T-helper 9 cell (primary cell): ENCODE results near the gene ESYT2.

Source experiments
- DNase-seq: peaks from one replicate; pipeline ENCODE4 v3.0.0-alpha.2; 2020

Gene ESYT2

DNA sequence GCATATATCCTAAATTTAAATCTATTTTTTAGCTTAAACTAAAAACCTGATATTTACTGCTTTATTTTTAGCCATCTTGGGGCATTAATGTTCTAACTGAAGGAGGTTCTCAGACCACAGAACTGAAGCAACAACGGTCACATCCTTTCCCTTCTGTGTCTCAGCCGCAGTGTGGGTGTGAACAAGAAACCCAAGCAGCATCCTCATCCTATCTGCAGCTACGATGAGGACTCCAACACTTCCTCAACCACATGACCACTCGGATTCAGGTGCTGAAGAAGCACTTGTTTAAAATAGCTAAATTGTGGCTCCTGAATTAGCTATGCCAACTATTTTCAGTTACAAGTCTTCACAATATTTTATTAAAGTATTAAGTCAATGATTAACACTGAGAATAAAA lies 5.3 kb downstream of the ESYT2 start:
- peak; percentile 50 for DNase-seq

DNA sequence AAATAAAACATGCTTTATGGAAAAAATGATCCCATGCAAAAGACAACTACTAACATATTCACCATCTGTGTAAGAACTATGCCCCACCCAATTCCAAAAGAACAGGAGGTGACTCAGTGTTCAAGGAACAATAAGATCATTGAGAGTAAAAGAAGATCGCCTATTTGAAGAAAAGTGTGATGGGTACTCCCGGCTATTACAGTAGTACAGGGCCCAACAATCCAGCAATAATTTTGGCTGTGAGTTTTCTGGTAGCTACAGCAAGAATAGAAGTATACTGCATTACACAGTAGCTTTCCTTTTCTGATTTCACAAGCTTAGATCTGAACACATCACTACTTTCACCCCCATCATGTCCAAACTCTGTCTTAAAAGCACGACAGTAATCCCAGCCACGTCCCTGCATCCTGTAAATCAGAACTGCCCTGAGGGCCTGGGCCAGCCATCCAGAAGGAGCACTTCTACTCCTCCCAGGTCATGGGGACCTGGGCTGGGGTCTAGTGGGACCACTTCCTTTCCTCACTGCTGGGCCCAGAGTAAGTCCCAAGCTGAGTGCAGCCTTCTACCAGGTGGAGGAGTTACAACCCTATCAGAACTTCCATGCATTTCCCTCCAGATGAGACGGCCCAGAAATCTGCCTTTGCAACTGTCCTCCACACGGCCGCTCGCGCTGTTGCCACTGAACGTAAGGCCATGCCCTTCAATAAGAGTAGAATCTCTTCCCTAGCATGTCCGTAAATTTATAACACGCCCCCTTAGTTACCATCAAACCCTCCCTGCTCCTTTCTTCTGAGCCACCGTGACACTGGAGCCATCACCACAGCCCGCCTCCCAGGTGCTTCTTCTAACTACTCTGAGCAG lies 7.9 kb downstream of the ESYT2 start:
- DNase-seq: no peak

DNA sequence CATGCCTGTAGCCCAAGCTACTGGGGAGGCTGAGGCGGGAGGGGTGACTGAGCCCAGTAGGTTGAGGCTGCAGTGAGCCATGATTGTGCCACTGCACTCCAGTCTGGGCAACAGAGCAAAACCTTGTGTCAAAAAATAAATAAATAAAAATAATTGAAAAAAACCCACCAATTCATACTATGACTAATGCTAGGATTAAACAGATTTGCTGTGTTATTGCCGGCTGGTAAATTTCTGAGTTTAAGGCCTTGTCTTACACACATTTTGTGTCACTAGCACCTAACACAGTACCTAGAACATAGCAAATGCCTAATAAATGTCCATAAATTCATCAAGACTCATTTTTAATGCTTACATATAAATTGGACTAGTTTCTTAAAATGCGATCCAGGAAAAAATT lies 8.7 kb downstream of the ESYT2 start:
- DNase-seq: no peak

DNA sequence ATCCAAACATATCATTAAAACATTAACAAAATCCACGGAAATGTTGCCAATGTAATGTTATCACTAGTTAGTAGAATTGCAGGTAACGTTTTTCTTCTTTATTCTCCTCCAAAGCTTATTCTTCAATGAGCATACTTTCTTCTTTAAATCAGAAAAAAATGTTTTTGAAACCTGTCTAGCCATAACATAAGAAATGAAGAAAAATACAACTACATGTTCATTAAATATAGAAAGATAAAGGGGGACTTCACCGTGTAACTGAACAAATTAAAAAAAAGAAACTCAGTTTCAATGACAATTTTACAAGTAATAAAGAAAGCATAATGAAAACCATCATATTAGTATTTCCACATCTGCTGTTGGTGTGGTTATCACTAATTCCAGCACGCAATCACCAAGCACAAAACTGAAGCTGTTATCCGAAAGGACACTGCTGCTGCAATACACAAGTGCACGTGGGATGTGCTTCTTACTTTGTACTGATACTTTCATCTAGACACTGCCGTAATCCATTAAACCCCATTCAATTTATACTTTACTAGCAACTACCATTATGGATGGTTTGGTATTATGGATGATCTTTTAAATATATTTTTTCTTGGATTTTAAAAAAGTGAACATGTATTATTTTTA lies 9.6 kb downstream of the ESYT2 start:
- DNase-seq: no peak

DNA sequence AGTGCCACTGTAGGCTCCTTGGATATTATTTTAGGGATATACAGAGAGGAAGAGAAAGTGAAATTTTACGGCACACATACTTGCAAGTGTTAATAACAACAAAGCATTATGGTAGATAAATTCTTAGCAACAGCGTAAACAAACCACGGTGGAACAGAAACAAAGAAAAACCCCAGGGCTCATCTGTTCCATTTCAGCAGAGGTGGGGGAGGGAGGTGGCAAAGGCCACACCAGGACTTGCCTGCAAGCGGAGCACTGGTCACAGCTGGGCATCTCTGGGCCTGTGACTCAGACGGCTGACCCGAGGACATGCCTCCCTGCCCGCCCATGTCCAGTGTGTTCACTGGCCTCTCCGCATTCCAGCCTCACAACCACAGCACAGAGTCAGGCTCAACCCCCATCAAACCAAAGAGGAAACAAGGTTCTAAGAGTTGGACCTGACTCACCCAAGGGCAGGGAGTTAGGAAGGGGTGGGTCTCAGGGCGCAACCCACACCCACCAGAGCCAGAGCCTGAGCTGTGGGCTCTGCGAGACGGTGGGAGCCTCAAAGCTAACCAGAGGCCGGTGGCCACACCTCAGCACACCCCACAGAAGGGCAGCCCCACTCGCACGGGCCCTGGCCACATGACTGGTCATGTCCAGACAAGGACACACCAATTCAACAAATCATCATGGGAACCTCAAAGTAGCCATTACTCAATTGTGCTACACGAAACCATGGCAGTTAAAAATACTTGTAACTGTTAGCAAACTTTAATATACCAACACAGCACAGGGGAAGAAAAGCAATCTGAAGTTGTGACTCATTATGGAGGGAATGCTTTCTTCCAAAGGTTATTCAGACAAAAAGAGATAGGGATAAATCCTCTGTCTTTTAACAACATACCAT lies 10.7 kb downstream of the ESYT2 start:
- DNase-seq: peak; percentile 59

DNA sequence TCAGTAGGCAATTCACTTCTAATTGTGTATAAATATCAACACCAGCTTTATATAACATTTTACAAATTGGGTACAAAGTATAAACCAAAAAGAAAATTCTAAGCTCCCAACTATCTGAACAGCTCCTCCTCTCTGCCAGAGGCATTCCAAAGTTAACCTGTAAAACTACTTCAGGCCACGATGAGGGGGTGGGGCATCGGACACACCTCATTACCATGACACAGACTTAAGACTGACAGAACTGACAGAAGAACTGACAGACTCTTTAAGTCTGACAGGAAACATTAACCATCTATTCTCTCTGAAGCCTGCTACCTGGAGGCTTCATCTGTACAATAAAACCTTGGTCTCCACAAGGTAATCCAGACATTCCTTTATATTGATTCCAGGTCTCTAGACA lies 12.3 kb downstream of the ESYT2 start:
- DNase-seq: no peak

DNA sequence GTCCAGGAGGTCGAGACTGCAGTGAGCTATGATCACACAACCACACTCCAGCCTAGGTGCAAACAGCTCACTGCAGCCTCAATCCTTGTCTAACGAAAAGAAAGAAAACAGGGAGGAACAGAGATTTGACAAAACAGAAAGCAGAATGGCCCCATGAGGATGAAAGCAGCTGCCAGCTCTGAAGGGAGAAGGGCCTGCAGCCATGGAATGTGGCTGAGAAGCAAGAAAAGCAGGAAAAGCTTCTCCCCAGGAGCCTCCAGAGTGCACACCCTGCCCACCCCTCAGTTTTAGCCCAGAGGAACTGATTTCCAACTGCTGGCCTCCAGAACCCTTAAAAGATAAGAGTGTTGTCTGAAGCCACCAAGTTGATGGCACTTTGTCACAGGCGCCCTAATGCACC lies 13.0 kb downstream of the ESYT2 start:
- no peak for DNase-seq

DNA sequence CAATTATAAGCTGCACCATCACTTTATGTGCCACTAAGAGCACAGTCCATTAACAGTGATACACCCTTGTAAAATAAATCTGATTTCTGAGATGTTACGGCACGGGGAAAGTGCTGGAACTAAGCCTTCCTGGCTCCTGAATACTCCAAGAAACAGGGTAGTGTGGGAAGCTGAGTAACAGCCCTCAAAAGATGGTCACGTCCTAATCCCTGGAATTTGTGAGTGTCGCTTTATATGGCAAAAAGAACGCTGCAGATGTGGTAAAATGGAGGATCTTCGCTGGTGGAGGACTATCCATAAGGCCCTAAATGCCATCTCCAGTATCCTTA lies 13.5 kb downstream of the ESYT2 start:
- no peak for DNase-seq

DNA sequence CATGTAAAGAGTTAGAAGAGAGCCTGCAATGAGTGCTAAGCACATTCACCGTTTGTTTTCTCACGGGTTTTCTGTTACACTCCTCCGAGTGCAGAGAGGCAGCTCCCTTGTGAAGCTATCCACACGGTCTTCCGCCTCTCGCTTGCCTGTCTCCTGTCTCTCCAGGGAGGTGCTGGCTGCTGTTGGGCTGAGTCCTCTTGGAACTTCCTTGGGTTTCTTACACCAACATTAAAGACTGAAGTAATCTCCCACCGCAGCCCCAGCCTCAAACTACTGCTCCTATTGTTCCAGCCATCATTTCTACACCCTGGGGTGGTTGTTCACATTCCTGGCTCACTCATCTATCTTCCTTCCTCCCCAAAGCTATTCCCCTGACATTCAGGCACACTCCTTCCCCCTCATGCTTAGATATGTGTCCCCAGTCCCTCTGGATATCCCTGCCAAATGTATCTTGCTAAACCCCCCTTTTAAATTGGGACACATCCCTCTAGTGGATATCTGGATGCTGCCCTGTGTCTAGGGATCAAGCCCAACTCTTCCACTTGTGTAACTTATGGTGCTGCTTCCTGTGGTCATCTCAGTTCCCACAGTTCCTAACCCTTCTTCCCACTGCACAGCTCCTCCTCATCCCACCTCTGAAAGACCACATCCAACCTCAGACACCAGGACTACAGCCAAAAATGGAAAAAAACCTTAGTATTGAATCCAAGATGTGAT lies 14.1 kb downstream of the ESYT2 start:
- DNase-seq: no peak

DNA sequence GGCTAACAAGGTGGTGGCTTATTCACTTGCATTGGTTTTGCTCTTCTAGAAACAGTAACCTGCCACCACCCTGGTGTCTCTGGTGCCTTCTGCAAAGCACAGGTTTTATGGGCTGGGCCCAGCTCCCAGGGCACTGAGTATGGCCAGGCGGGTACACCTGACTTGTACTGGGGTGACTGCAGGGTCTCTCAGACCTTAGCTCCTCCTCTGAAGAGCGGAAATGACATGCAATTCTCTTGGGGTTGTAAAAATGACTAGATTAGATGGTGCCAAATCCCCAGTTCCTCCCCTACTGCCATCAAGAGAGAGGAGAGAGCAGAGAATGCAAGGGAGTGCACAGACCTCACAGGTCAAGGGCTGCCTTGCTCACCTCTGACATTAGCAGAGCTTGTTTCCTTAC lies 14.7 kb downstream of the ESYT2 start:
- DNase-seq: peak; percentile 34

DNA sequence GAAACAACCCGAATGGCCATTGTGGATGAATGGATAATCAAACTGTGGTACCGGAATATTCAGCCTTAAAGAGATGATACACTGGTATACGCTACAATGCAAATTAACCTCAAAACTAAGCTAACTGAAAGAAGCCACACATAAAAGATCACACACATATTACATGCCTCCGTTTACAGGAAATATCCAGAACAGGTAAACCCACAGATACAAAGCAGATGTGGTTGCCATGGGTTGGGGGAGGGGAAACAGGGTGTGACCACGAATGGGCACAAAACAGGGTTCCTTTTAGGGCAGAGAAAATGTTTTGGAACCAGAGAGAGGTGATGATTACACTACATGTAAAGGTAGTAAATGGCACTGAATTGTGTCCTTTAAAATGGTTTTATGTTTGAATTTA lies 16.6 kb downstream of the ESYT2 start:
- DNase-seq: peak; percentile 57

DNA sequence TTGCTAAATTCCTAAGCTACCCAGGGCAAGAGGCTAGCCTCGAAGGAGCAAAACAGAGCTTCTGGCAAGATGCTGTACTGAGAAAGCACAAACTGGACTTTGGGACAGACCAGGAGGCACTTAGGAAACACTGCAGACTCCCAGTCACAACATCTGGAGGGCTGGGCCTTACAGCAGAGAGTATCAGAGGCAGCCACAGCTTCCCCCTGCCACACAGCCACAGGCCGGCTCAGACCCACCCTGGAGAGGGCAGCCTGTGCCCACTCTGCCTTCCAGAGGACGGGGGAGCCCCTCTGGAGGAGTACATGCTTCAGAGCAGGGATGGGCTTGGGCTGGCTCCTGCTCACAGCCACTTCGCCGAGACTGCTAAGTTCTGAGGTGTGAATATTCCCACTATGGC lies 17.4 kb downstream of the ESYT2 start:
- DNase-seq: no peak

DNA sequence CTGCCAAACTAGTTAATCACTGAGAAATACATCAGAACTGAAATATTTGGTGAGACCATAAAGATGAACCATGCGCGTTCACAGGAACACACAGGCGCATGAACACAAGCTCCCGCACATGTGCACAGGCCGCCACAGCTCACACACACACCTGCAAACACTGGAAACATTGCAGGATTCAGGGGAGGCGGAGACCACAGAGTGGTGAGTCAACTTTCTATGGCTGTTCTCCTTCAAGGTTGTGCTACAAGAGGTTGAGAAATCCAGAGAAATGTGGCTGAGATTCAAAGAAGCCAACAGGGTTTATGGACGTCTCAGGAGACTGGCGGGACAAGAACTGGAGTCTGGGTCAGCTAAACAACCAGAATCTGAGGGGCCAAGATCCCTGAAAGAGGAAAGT lies 17.8 kb downstream of the ESYT2 start:
- no peak for DNase-seq

DNA sequence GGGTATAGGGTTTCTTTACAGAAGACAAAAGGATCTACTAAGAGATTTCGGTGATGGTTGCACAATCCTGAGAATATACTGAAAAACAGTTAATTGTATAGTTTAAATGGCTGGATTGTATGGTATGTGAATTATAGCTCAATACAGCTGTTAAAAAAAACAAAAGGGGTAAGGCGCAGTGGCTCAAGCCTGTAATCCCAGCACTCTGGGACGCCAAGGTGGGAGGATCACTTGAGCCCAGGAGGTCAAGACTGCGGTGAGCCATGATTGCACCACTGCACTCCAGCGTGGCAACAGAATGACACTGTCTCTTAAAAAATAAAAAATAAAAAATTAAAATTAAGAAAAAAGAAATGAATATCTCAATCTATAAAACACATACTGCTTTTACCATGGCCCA lies 18.5 kb downstream of the ESYT2 start:
- no peak for DNase-seq

DNA sequence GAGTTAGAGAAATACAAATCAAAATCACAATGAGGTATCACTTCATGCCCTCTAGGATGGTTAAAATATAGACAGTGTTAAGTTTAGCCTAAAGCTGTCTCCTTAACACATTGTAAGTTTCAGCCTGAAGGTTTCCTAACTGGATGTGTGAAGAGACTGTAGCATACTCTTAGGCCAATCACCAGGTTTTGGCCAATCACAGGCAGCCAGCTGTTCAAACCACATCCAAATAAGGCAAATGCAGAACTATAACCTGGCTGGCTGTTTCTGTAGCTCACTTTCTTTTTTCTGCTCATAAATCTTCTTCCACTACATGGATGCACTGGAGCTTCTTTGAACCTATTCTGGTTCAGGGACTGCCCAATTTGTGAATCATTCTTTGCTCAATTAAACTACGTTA lies 19.7 kb downstream of the ESYT2 start:
- DNase-seq: no peak

DNA sequence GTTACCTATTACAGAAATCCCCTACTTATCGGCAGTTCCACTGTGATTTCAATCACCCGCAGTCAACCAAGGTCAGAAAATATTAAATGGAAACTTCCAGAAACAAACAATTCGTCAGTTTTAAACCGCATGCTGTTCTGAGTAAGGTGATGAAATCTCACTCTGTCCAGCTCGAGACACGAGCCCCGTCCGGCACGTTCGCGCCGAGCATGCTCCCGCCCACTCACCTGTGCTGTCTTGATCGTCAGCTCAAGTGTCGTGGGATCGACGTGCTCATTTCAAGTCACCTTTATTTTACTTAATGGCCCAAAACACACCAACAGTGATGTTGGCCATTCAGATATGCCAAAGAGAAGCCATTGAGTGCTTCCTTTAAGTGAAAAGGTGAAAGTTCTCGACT lies 21.2 kb downstream of the ESYT2 start:
- no peak for DNase-seq

DNA sequence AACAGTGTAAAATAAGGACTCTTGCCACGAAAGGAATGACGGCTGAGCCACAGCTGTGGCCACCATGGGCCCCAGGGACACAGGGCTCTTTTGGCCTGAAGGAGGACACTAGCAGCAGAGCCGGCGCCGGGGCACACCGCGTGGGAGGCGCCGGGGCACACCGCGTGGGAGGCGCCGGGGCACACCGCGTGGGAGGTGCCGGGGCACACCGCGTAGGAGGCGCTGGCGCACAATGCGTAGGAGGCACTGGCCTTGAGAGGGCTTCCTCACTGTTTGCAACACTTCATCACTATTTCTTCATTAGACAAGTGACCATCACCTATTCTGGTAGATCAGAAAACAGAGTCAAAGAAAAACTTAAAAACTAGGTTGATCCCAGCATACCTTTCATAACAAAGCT lies 23.4 kb downstream of the ESYT2 start:
- DNase-seq: no peak

DNA sequence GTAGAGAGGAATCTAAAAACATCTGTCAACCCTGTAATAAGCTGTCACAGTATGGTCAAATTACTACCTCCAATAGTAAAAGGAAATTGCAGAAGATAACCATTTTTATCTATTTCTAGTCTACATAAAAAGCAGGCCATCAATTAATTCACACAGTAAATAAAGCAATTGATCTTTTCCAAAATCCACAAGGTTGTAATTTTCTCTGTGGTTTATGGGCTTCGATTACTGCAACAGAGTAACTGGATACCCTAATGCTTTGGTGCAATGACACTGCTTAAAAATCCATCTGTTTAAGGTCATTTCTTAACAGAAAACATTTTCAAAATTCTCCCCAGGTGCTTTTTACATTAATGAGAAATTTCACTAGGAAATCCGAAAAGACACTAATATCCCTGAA lies 23.9 kb downstream of the ESYT2 start:
- no peak for DNase-seq

DNA sequence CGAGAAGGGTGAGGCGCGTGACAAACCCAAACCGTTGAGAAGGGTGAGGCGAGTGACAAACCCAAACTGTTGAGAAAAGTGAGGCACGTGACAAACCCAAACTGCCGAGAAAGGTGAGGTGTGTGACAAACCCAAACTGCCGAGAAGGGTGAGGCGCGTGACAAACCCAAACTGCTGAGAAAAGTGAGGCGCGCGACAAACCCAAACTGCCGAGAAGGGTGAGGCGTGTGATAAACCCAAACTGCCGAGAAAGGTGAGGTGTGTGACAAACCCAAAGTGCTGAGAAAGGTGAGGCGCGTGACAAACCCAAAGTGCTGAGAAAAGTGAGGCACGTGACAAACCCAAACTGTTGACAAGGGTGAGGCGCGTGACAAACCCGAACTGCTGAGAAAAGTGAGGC lies 25.0 kb downstream of the ESYT2 start:
- DNase-seq: no peak

DNA sequence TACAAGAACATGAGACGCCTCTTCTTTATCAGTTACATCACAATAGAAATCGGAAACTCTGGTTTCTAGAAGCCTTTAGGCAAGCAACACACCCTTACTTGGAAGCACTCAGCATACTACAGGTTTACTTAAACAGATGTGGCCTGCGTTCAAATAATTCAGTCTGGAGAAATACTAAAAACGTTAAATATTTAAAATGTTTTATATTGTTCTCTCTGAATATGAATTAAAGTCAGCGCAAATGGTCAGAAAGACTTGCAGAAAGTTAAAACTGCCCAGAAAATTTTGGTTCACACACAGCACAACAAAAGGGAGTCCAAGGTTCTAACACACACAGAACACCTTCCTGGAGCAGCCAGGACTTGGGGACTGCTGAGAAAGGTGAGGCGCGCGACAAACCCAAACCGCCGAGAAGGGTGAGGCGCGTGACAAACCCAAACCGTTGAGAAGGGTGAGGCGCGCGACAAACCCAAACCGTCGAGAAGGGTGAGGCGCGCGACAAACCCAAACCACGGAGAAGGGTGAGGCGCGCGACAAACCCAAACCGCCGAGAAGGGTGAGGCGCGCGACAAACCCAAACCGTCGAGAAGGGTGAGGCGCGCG lies 25.8 kb downstream of the ESYT2 start:
- DNase-seq: no peak

DNA sequence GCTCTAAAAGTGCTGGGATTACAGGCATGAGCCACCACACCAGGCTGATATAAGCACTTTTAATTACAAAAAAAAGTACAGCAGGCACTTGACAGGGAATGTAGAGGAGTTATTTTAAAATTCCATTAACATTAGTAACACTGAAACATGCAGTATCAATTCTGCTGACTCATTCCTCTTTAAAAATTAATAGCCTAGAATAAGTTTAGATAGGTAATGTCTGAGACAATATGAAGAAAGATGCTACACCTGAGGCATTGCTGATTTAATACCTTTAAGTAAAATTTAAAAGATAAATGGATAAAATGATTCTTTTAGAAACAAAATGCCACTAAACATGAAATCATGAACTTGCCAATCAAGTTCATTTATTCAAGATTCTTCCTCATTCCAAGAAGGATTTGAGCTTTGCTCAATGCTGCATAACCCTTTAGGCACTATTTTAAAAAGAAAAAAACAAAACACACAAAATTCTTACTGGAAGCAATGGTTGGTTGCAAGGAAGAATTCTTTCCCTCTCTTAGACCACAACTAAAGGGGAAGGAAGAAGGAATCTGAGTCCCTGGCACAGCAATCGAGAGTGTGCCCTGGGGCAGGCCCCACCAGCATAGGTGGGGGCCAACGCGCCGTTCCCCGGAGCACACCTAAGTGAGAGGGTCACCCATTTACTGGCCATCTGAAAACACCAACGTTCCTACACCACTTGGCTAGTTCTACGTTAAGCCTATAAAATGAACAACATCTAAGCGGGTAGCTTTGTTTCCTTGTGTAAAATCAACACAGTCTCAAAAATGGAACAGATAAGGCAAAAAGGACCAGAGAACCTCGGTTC lies 26.6 kb downstream of the ESYT2 start:
- DNase-seq: no peak

DNA sequence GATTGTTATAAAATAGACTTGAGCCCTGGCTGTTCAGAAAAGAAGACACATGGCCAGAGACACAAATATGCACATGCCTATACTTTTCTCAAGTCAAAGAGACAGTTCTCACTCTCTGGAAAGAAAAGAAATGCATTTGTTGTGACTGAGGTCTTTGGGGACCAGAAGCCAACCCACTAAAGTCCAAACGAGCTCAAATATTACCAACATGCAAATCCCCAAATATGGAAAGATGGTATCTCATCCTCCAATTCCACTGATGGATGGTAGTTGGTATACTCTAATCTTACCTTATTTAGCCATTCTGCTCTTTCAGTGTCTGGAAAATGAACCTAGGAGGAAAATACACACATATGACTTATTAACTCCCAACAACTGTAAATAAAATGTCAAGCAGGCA lies 30.6 kb downstream of the ESYT2 start:
- no peak for DNase-seq
